ENCODE data around the gene ADAM19.

Gene ADAM19

GRCh38 chr5:157575381-157576020 is at the start of gene ADAM19:
TSS of gene ADAM19 (minus strand) at chr5:157575775. CDS start at chr5:157575696, 79 bp downstream.
- no peak for DNase-seq

- DNase-seq, result no peak
Measured at GRCh38 chr5:157624144-157624543, 48.6 kb upstream of the ADAM19 start.

- DNase-seq, result no peak
Measured at GRCh38 chr5:157620776-157621175, 45.2 kb upstream of the ADAM19 start.

- no peak for DNase-seq
Measured at GRCh38 chr5:157618191-157618765, 42.7 kb upstream of the ADAM19 start.

GRCh38 chr5:157616785-157617184 is 41.2 kb upstream of the ADAM19 start:
- DNase-seq, result no peak

- DNase-seq, result no peak
Measured at GRCh38 chr5:157613385-157614245, 38.0 kb upstream of the ADAM19 start.

GRCh38 chr5:157612581-157612980 is 37.0 kb upstream of the ADAM19 start:
- no peak for DNase-seq

- DNase-seq, result no peak
Measured at GRCh38 chr5:157611571-157612476, 36.2 kb upstream of the ADAM19 start.

- DNase-seq, result no peak
Measured at GRCh38 chr5:157610990-157611389, 35.4 kb upstream of the ADAM19 start.

- DNase-seq, result no peak
Measured at GRCh38 chr5:157608972-157609565, 33.5 kb upstream of the ADAM19 start.

GRCh38 chr5:157607371-157608161 is 32.0 kb upstream of the ADAM19 start:
- DNase-seq, result no peak

- DNase-seq, result no peak
Measured at GRCh38 chr5:157606046-157606445, 30.5 kb upstream of the ADAM19 start.

GRCh38 chr5:157603333-157604190 is 28.0 kb upstream of the ADAM19 start:
- DNase-seq, result no peak

- DNase-seq, result no peak
Measured at GRCh38 chr5:157602505-157602904, 26.9 kb upstream of the ADAM19 start.

- DNase-seq, result no peak
Measured at GRCh38 chr5:157600252-157600651, 24.7 kb upstream of the ADAM19 start.

- no peak for DNase-seq
Measured at GRCh38 chr5:157599565-157599964, 24.0 kb upstream of the ADAM19 start.

- DNase-seq, result no peak
Measured at GRCh38 chr5:157598350-157598936, 22.9 kb upstream of the ADAM19 start.

- DNase-seq, result no peak
Measured at GRCh38 chr5:157597277-157597676, 21.7 kb upstream of the ADAM19 start.

GRCh38 chr5:157596487-157596886 is 20.9 kb upstream of the ADAM19 start:
- DNase-seq, result no peak

Measured in NCI-H510A treated with DMSO at 0.1 percent for 48 hours (cell line).